A375 (cell line): ENCODE results near the gene A4GALT. TPM values are rescaled to one million over a fixed set of nuclear protein-coding genes. Genes with fewer than 3 reads are reported as not detected.

ENCODE experiments used
- small RNA-seq: library from RNA; depleted of rRNA; stranded (forward); fragments of <200 nt; gene quantifications from one replicate; pipeline ENCODE3, GENCODE V24; 2014
- total RNA-seq: library from RNA; depleted of rRNA; stranded (reverse); fragments of >200 nt; shearing (Covaris generic); gene quantifications from 2 replicates; pipeline ENCODE4 v1.2.3, GENCODE V29; 2014; rRNA removed

Gene A4GALT, protein sequence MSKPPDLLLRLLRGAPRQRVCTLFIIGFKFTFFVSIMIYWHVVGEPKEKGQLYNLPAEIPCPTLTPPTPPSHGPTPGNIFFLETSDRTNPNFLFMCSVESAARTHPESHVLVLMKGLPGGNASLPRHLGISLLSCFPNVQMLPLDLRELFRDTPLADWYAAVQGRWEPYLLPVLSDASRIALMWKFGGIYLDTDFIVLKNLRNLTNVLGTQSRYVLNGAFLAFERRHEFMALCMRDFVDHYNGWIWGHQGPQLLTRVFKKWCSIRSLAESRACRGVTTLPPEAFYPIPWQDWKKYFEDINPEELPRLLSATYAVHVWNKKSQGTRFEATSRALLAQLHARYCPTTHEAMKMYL
- 2.3 and 4.9 TPM in 2 replicates for total RNA-seq

DNA sequence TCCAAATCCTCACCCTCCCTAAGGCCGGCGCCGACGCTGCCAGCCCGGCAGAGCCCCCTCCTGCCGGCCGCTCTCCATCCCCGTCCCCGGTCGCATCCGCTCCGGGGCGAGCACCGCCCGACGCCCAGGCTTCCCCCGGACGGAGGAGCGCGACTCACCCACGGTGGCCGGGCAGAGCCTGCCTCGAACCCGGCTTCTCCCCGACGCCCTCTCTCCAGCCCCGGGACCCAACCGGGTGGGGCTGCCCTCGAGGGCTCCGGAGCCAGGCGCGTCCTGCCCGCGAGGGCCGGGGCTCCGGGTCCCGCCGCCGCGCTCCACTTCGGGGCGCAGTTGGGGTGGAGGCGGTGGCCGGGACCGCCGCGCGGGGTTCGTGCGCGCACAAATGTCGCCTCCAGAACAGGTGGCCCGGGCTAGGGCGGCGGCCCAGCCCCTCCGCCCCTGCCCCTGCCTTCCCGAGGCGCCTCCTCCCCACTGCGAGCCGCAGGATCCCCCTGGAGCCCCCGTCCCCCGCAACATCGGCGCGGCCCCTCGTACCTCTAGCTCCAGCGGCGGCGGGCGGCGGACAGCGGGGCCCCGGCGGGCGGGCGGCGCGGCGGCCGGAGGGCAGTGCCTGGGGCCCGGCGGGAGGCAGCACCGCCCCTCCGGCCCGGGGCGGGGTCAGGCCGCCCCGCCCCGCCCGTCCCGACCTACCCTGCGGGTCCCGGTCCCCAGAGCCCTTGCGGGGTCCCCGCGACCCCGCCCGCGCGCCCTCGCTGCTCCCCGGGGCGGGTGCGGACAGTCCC lies at the start of gene A4GALT:
Gene A4GALT, minus strand, starts transcription at position 608 of the 782 bp plus-strand sequence. CDS start 26,919 bp downstream, outside the sequence.

DNA sequence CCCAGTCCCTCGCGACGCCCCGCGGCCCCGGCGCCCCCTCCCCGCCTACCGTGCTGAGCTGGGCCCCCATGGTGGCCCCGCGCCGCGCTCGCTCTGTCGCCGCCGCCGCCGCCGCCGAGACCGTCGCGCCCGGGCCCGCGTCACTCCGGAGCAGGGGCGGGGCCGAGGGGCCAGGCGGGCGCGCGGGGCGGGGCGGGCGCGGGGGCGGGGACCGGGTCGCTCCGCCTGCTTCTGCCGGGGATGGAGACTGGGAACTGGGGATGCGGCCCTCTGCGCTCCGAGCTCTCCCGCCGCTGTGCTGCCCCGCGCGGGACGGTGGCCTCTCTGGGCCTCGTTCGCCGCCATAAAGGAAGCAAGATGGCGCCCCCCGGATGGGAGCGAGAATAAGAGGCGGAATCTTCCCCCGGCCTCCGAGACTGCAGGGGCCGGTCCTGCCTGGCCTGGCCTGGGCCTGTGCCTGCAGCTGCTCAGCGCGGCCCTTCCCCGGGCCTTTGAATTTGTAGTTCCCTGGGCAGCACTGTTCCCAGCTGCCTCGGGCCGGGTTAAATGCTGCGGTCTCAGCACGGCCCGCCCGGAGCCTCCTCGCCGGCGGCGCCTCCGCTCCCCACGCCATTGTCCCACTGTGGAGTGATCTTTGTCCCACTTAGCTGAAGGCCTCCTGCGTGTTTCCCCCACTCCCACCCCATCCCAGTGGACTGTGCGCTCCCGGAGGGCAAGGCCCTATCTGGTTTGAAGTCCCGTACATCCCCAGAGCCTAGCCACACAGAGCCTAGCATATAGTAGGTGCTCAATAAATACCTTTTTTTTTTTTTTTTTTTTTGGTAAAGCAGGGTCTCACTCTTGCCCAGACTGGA lies 71.2 kb downstream of the A4GALT start, which contains the start of gene CYB5R3:
Gene CYB5R3, minus strand, starts transcription at position 147 of the 854 bp plus-strand sequence. Its CDS starts 77 bp downstream, at position 70.

Small RNAs within 50 kb of the gene (small RNA-seq; reads per million reads assigned to genes)
- not detected for gene RF00019

Other genes starting within 250 kb of the A4GALT start
- 49.3 and 49.4 TPM in 2 replicates for gene RRP7A, start 201.1 kb downstream of the A4GALT start, total RNA-seq
- 0.75 and 0.98 TPM in 2 replicates for gene SERHL2, start 166.9 kb downstream of the A4GALT start, total RNA-seq
- 38.8 and 40.1 TPM in 2 replicates for gene POLDIP3, start 106.0 kb downstream of the A4GALT start, total RNA-seq
- gene ATP5MGL, start 80.3 kb downstream of the A4GALT start, total RNA-seq = 0.61 TPM in 1 of 2 replicates, not detected in the other
- gene CYB5R3, start 71.5 kb downstream of the A4GALT start, total RNA-seq = 46.2 and 63.0 TPM in 2 replicates
- 15.4 and 18.4 TPM in 2 replicates for gene ARFGAP3, start 136.4 kb upstream of the A4GALT start, total RNA-seq